ENCODE results near the gene PHF12.

Gene PHF12

GRCh38 chr17:28955408-28955807, 4.1 kb upstream of the PHF12 start:
- no peak for DNase-seq (ENCODE audit: low read depth, low spot score)

- DNase-seq (ENCODE audit: low read depth, low spot score): no peak
Observed at GRCh38 chr17:28954886-28955285, 3.6 kb upstream of the PHF12 start.

GRCh38 chr17:28953444-28954118, 2.3 kb upstream of the PHF12 start:
- DNase-seq (ENCODE audit: low read depth, low spot score): peak; percentile 66

- peak; percentile 99 for DNase-seq (ENCODE audit: low read depth, low spot score)
Observed at GRCh38 chr17:28951991-28952975, 965 bp upstream of the PHF12 start.

- DNase-seq (ENCODE audit: low read depth, low spot score): no peak
Observed at GRCh38 chr17:28950752-28951427, 428 bp downstream of the PHF12 start.

GRCh38 chr17:28950017-28950751, 1.1 kb downstream of the PHF12 start:
- peak; percentile 68 for DNase-seq (ENCODE audit: low read depth, low spot score)

GRCh38 chr17:28949185-28950016, 1.9 kb downstream of the PHF12 start:
- DNase-seq (ENCODE audit: low read depth, low spot score): peak; percentile 74

GRCh38 chr17:28948873-28949184, 2.5 kb downstream of the PHF12 start:
- no peak for DNase-seq (ENCODE audit: low read depth, low spot score)

GRCh38 chr17:28948342-28948741, 3.0 kb downstream of the PHF12 start:
- DNase-seq (ENCODE audit: low read depth, low spot score): no peak

GRCh38 chr17:28947639-28948038, 3.7 kb downstream of the PHF12 start:
- DNase-seq (ENCODE audit: low read depth, low spot score): no peak

GRCh38 chr17:28946239-28946638, 5.1 kb downstream of the PHF12 start:
- DNase-seq (ENCODE audit: low read depth, low spot score): peak; percentile 73

GRCh38 chr17:28944862-28945741, 6.2 kb downstream of the PHF12 start:
- peak; percentile 82 for DNase-seq (ENCODE audit: low read depth, low spot score)

GRCh38 chr17:28944343-28944742, 7.0 kb downstream of the PHF12 start:
- DNase-seq (ENCODE audit: low read depth, low spot score): no peak

- no peak for DNase-seq (ENCODE audit: low read depth, low spot score)
Observed at GRCh38 chr17:28942925-28943324, 8.4 kb downstream of the PHF12 start.

- DNase-seq (ENCODE audit: low read depth, low spot score): no peak
Observed at GRCh38 chr17:28941251-28941650, 10.1 kb downstream of the PHF12 start.

- no peak for DNase-seq (ENCODE audit: low read depth, low spot score)
Observed at GRCh38 chr17:28940675-28941074, 10.6 kb downstream of the PHF12 start.

GRCh38 chr17:28940142-28940541, 11.2 kb downstream of the PHF12 start:
- DNase-seq (ENCODE audit: low read depth, low spot score): no peak

GRCh38 chr17:28938552-28938951, 12.8 kb downstream of the PHF12 start:
- no peak for DNase-seq (ENCODE audit: low read depth, low spot score)

- peak; percentile 41 for DNase-seq (ENCODE audit: low read depth, low spot score)
Observed at GRCh38 chr17:28937044-28937729, 14.1 kb downstream of the PHF12 start.
